Activated CD4-positive, alpha-beta memory T cell treated with anti-CD3 and anti-CD28 coated beads, Interleukin-2, amount 10 ng/mL, durations not matched to agents 7 days and 5 days (primary cell): ENCODE data around the gene KRTAP5-11. TPM values are rescaled to one million over a fixed set of nuclear protein-coding genes. Genes with fewer than 3 reads are reported as not detected.
"Not testable (repeated sequence)": the region's sequence is repeated elsewhere in the genome, so short reads cannot be mapped to it uniquely, and the experiment has no call there.

Source experiments
- CTCF ChIA-PET: fragments of 350-600 bp; sonication (Branson Sonifier 250); formaldehyde crosslinking; loops from one replicate; lab custom pipeline; 2021; ENCODE audit warnings: antibody characterized with exemption, inconsistent platforms; lab: Charles Lee
- POLR2A ChIA-PET: fragments of 350-600 bp; sonication (Branson Sonifier 250); formaldehyde crosslinking; loops from one replicate; lab custom pipeline; 2021; ENCODE audit warnings: antibody characterized with exemption; lab: Charles Lee
- DNase-seq: peaks from one replicate; pipeline ENCODE4 v3.0.0-alpha.2; 2020
- H3K27ac Mint-ChIP-seq: one replicate; pipeline ENCODE4 v1.8.0; 2021; ENCODE audit warnings: mild to moderate bottlenecking, mixed read lengths
- H3K27me3 Mint-ChIP-seq: one replicate; pipeline ENCODE4 v1.8.0; 2021; ENCODE audit warnings: mixed read lengths
- H3K36me3 Mint-ChIP-seq: one replicate; pipeline ENCODE4 v1.8.0; 2021; ENCODE audit warnings: low read depth, mixed read lengths
- H3K4me1 Mint-ChIP-seq: one replicate; pipeline ENCODE4 v1.8.0; 2021; ENCODE audit warnings: mixed read lengths
- H3K4me3 Mint-ChIP-seq: one replicate; pipeline ENCODE4 v1.8.0; 2021; ENCODE audit warnings: mild to moderate bottlenecking, mixed read lengths
- H3K9me3 Mint-ChIP-seq: one replicate; pipeline ENCODE4 v1.8.0; 2021; ENCODE audit warnings: mixed read lengths
- total RNA-seq, 2 experiments: library from RNA; stranded (reverse); gene quantifications; one replicate each; pipeline ENCODE4 v1.2.3, GENCODE V29; 2021

KRTAP5-11 gene
- total RNA-seq, 2 experiments from 2014 or later: not detected

DNA sequence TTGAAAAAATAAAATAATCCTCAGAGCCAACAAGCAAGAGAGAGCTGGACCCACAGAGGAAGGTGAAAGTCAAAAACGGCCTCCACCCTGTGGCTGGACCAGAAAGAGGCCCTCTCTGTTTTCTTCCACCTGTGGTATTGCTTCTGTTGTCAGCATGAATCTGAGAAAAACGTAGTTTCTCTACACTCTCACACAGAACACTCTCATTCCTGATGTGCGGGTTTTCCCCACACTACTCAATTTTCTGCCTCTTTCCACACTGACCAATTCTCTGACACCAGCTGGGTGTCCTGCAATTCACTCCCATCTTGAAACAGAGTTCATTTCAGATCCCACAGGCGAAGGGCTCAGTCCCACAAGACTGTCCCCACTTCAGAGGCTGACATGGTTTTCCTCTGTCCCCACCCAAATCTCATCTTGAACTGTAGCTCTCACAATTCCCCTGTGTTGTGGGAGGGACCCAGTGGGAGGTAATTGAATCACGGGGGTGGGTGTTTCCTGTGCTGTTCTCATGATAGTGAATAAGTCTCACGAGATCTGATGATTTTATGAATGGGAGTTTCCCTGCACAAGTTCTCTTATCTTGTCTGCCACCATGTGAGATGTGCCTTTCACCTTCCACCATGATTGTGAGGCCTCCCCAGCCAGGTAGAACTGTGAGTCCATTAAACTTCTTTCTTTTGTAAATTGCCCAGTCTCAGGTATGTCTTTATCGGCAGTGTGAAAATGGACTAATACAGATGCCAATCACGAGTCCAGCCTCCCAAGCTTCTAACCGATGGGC is 42.0 kb downstream of the KRTAP5-11 start:
- H3K27me3 Mint-ChIP-seq, H3K36me3 Mint-ChIP-seq, H3K27ac Mint-ChIP-seq, H3K4me3 Mint-ChIP-seq, H3K4me1 Mint-ChIP-seq, DNase-seq, CTCF ChIA-PET, POLR2A ChIA-PET: not testable (repeated sequence)
- peaks cover 14% of the 10 kb centered on the region for H3K9me3 Mint-ChIP-seq

DNA sequence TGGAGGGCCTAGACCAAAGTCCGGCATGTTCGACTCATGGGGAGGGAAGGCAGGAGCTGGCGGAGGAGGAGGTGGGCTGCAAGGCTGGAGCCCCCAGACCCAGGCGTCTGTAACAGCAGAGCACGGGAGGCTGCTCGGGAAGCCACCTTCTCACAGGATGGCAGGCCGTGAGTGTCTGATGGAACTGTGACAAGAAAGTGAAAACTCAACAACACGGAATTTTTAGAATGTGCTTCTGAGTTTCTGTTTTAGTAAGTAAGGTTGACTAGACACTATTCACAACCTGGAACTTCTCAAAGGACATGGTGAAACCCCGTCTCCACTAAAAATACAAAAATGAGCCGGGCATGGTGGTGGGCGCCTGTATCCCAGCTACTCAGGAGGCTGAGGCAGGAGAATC is 42.7 kb downstream of the KRTAP5-11 start:
- DNase-seq, CTCF ChIA-PET, H3K4me1 Mint-ChIP-seq, H3K4me3 Mint-ChIP-seq, POLR2A ChIA-PET, H3K27me3 Mint-ChIP-seq, H3K27ac Mint-ChIP-seq, H3K36me3 Mint-ChIP-seq: not testable (repeated sequence)
- peaks cover 14% of the 10 kb centered on the region for H3K9me3 Mint-ChIP-seq

DNA sequence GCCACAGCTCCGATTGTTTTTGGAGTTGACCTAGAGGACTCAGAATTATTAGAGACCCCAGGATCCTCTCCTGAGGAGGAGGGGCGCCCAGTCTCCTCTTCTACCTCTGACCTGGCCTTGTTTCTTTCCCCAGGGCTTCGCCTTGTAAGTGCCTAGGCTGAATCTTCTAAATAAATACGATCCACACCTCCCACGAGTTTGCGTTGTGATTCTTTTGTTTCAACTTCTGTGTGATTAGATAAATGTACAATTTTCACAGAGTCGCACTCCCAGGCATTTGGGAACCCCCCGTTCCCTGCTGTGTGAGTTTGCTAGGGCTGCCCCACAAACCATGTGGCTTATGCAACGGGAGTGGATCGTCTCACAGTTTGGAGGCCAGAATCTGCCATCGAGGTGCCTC is 43.7 kb downstream of the KRTAP5-11 start:
- H3K27me3 Mint-ChIP-seq: peaks cover under 1% of the 10 kb centered on the region
- CTCF ChIA-PET: no interaction called here
- H3K4me1 Mint-ChIP-seq: peaks cover 1% of the 10 kb centered on the region
- H3K27ac Mint-ChIP-seq: no peak overlapping the region
- DNase-seq: no peak
- H3K4me3 Mint-ChIP-seq: no peak overlapping the region
- no peaks in the 10 kb centered on the region for H3K36me3 Mint-ChIP-seq
- H3K9me3 Mint-ChIP-seq: peaks cover 12% of the 10 kb centered on the region
- POLR2A ChIA-PET: no interaction called here

DNA sequence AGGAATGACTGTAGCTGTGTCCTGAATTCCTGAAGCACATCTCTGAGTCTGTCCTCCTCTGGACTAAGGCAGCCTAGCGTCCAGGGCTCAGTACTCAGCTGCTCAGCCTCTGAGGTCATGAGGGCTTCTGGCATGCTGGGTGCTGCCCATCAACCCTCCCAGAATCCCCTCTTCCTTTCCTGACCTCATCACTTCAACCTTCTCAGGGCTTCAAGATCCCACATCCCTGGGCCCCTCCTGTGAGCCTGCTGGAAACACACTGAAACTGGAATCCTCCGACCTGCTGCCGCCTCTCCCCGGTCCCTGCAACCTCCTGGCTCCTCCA is 44.0 kb downstream of the KRTAP5-11 start:
- H3K27ac Mint-ChIP-seq: no peak overlapping the region
- no peaks in the 10 kb centered on the region for H3K36me3 Mint-ChIP-seq
- CTCF ChIA-PET: no interaction called here
- no peaks in the 10 kb centered on the region for H3K27me3 Mint-ChIP-seq
- DNase-seq: no peak
- H3K9me3 Mint-ChIP-seq: peaks cover 12% of the 10 kb centered on the region
- POLR2A ChIA-PET: no interaction called here
- H3K4me3 Mint-ChIP-seq: no peak overlapping the region
- H3K4me1 Mint-ChIP-seq: peaks cover 1% of the 10 kb centered on the region

- DNase-seq, H3K4me3 Mint-ChIP-seq, H3K36me3 Mint-ChIP-seq, H3K4me1 Mint-ChIP-seq, CTCF ChIA-PET, H3K27ac Mint-ChIP-seq, H3K27me3 Mint-ChIP-seq, POLR2A ChIA-PET: not testable (repeated sequence)
- peaks cover 12% of the 10 kb centered on the region for H3K9me3 Mint-ChIP-seq
Observed at GRCh38 chr11:71537977-71538665, 44.6 kb downstream of the KRTAP5-11 start, which contains the start of gene KRTAP5-8. Gene KRTAP5-8 (plus strand): TSS chr11:71538025. CDS start chr11:71538056, 31 bp downstream.

DNA sequence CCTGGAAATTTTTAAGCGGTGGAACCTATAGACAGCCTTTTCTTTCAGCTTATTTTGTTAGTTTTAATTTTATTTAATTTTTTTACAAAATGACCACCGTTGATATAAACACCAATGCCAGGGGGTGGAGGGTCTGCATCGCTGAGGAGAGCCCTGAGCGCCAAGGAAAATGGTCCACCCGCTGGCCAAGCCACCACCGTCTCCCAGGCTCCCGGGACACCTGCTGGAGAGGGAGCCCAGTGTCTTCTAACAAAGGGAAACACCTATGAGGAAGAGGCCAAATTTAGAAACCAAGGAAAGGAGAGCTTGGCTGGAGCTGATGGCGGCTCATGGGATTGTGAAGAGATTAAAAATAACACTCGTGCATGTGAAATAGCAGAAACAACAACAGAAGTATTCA is 45.1 kb downstream of the KRTAP5-11 start:
- peaks cover 12% of the 10 kb centered on the region for H3K9me3 Mint-ChIP-seq
- H3K27ac Mint-ChIP-seq: no peak overlapping the region
- no peaks in the 10 kb centered on the region for H3K27me3 Mint-ChIP-seq
- POLR2A ChIA-PET: no interaction called here
- no peaks in the 10 kb centered on the region for H3K36me3 Mint-ChIP-seq
- no peak for DNase-seq
- CTCF ChIA-PET: no interaction called here
- peaks cover 1% of the 10 kb centered on the region for H3K4me1 Mint-ChIP-seq
- H3K4me3 Mint-ChIP-seq: no peak overlapping the region

DNA sequence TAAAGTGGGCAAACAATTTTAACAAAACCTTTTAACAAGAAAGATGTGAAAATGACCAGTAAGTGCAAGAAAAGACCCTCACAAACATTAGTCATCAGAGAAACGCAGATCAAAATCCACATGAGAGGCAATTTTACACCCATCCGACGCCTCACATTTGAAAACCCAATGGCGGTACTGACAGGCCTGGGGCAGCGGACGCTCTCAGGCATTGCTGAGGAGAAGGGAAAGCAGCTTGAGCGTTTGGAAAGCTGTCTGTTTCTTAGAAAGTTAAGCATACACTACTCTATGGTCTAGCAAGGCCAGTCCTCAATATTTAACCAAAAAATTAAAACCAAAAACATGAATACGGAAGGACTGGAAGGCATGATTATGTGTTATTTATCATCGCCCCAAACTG is 46.9 kb downstream of the KRTAP5-11 start:
- Mint-ChIP-seq H3K27me3 (peaks cover 1% of the 10 kb centered on the region), H3K36me3 (no peaks in the 10 kb centered on the region), H3K9me3 (peaks cover 3% of the 10 kb centered on the region), H3K27ac (no peak overlapping the region), H3K4me1 (peaks cover 1% of the 10 kb centered on the region), H3K4me3 (no peak overlapping the region)
- ChIA-PET CTCF (no interaction called here), POLR2A (no interaction called here)
- DNase-seq: no peak

- H3K27ac Mint-ChIP-seq, H3K4me1 Mint-ChIP-seq, CTCF ChIA-PET, H3K4me3 Mint-ChIP-seq, POLR2A ChIA-PET, H3K27me3 Mint-ChIP-seq, DNase-seq, H3K36me3 Mint-ChIP-seq, H3K9me3 Mint-ChIP-seq: not testable (repeated sequence)
Observed at GRCh38 chr11:71534711-71535608, 47.7 kb downstream of the KRTAP5-11 start.

GRCh38 chr11:71532036-71532610 is 50.6 kb downstream of the KRTAP5-11 start:
- Mint-ChIP-seq H3K4me3 (no peak overlapping the region), H3K27me3 (peaks cover 4% of the 10 kb centered on the region), H3K4me1 (no peaks in the 10 kb centered on the region), H3K36me3 (no peaks in the 10 kb centered on the region), H3K9me3 (no peaks in the 10 kb centered on the region), H3K27ac (no peak overlapping the region)
- POLR2A ChIA-PET: no interaction called here
- no peak for DNase-seq
- CTCF ChIA-PET: no interaction called here

Other genes starting within 250 kb of the KRTAP5-11 start
- 10 to 100 TPM; 74.4 to 79.6 TPM for gene DHCR7, start 134.5 kb downstream of the KRTAP5-11 start, total RNA-seq
- 100 to 1,000 TPM; 141 to 142 TPM for gene NADSYN1, start 129.7 kb downstream of the KRTAP5-11 start, total RNA-seq
- gene KRTAP5-7, start 55.6 kb downstream of the KRTAP5-11 start, total RNA-seq: not detected
- gene KRTAP5-8, start 44.9 kb downstream of the KRTAP5-11 start, total RNA-seq: not detected
- gene KRTAP5-9, start 34.5 kb downstream of the KRTAP5-11 start, total RNA-seq: not detected
- gene KRTAP5-10, start 17.3 kb downstream of the KRTAP5-11 start, total RNA-seq: under 1 TPM in 1 of 2 experiments, not detected in 1; 0.20 TPM